ENCODE data around the gene CLCNKB.

Gene CLCNKB

DNA sequence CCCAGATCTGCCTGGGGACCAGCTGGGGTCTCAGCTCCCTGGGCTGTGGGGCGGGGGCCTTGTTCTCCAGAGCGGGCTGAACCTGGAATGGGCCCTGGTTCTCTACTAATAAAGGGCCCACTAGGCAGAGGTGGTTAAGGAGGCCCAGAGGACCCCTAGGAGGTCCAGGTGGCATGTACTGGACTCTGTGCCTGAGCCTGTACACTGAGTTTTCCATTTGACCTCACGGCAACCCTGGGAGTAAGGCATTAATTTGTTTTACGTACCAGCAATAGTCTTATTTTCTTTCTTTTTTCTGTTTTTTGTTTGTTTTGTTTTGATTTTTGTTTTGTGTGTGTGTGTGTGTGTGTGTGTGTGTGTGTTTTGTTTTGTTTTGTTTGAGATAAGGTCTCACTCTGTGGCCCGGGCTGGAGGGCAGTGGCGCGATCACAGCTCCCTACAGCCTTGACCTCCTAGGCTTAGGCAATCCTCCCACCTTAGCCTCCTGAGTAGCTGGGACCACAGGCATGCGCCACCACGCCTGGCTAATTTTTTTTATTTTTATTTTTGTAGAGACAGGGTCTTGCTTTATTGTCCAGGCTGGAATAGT is 49.4 kb downstream of the CLCNKB start:
- Histone ChIP-seq H4K20me1 (ENCODE audit: insufficient read depth) (no peaks in the 10 kb centered on the region), H3K27me3 (ENCODE audit: insufficient read depth, low read depth) (peaks cover 8% of the 10 kb centered on the region; the same call in 1 of the 2 replicates), H3K4me1 (ENCODE audit: low read depth, poor library complexity, severe bottlenecking) (no peaks in the 10 kb centered on the region), H3K27ac (no peak overlapping the region), H3K4me2 (no peak overlapping the region), H2AFZ (ENCODE audit: low read depth) (no peak overlapping the region), H3K79me2 (ENCODE audit: insufficient read depth, low read depth) (no peaks in the 10 kb centered on the region), H3K4me3 (IDR thresholded peaks at IDR 0.05; ENCODE audit: insufficient read depth, low read depth, low read length) (no peak overlapping the region), H3K36me3 (ENCODE audit: insufficient read depth) (no peaks in the 10 kb centered on the region), H3K9ac (no peak overlapping the region)
- TF ChIP-seq, protein P1, sequence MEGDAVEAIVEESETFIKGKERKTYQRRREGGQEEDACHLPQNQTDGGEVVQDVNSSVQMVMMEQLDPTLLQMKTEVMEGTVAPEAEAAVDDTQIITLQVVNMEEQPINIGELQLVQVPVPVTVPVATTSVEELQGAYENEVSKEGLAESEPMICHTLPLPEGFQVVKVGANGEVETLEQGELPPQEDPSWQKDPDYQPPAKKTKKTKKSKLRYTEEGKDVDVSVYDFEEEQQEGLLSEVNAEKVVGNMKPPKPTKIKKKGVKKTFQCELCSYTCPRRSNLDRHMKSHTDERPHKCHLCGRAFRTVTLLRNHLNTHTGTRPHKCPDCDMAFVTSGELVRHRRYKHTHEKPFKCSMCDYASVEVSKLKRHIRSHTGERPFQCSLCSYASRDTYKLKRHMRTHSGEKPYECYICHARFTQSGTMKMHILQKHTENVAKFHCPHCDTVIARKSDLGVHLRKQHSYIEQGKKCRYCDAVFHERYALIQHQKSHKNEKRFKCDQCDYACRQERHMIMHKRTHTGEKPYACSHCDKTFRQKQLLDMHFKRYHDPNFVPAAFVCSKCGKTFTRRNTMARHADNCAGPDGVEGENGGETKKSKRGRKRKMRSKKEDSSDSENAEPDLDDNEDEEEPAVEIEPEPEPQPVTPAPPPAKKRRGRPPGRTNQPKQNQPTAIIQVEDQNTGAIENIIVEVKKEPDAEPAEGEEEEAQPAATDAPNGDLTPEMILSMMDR (conservative IDR thresholded peaks at IDR 0.05; ENCODE audit: low read depth, low read length), result no peak

DNA sequence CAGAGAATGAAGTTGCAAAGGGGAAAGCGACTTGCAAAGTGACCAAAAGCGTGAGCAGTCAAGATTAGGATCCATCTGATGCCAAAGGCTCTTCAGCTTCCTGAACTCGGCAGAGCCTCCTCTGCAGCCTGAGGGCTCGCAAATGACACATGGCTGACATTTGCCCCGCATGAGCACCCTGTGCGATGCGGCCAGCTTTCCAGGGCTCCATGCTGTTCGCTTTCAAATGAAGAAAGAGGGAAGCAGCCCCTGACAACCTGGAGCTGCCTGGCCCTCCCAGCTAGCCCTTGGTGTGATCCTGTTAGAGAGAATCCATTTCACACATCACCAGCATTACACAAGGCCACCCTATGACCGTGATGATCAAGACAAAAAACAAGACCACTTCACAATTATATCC is 50.0 kb downstream of the CLCNKB start:
- TF ChIP-seq, protein P1 (conservative IDR thresholded peaks at IDR 0.05; ENCODE audit: low read depth, low read length), result no peak
- no peak overlapping the region for H3K4me3 ChIP-seq (IDR thresholded peaks at IDR 0.05; ENCODE audit: insufficient read depth, low read depth, low read length)
- peaks cover 8% of the 10 kb centered on the region; the same call in 1 of the 2 replicates for H3K27me3 ChIP-seq (ENCODE audit: insufficient read depth, low read depth)
- no peak overlapping the region for H3K9ac ChIP-seq
- H3K4me2 ChIP-seq, result no peak overlapping the region
- H2AFZ ChIP-seq (ENCODE audit: low read depth), result no peak overlapping the region
- no peak overlapping the region for H3K27ac ChIP-seq
- H3K4me1 ChIP-seq (ENCODE audit: low read depth, poor library complexity, severe bottlenecking), result no peaks in the 10 kb centered on the region
- H3K79me2 ChIP-seq (ENCODE audit: insufficient read depth, low read depth), result no peaks in the 10 kb centered on the region
- no peaks in the 10 kb centered on the region for H3K36me3 ChIP-seq (ENCODE audit: insufficient read depth)
- no peaks in the 10 kb centered on the region for H4K20me1 ChIP-seq (ENCODE audit: insufficient read depth)

DNA sequence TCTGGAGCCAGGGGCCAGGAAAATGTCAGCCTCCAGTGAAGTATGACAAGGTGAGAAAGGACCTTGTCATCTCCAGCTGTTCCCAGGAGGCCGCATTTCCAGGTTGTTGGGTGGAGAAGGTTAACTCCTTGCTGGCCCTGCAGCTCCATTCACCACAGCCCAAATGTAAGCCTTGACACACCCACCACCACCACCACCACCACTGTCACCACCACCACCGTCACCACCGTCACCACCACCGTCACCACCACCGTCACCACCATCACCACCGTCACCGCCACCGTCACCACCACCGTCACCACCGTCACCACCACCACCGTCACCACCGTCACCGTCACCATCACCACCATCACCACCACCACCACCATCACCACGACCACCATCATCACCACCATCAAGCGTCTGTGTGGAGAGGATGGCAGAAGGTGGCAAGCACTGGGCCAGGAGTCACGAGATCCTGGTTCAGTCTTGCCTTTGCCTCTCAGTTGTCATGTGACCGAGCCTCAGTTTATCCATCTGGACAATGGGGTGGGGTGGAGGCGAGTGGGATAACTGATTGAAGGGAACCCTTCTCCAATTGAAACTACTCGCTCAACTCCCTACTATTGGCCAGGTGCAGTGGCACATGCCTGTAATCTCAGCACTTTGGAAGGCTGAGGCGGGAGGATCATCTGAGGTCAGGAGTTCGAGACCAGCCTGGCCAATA is 51.0 kb downstream of the CLCNKB start:
- Histone ChIP-seq H2AFZ (ENCODE audit: low read depth) (no peak overlapping the region), H3K9ac (no peak overlapping the region), H3K27me3 (ENCODE audit: insufficient read depth, low read depth) (peaks cover 5% of the 10 kb centered on the region; the same call in 1 of the 2 replicates), H3K4me1 (ENCODE audit: low read depth, poor library complexity, severe bottlenecking) (no peaks in the 10 kb centered on the region), H4K20me1 (ENCODE audit: insufficient read depth) (no peaks in the 10 kb centered on the region), H3K4me3 (IDR thresholded peaks at IDR 0.05; ENCODE audit: insufficient read depth, low read depth, low read length) (no peak overlapping the region), H3K36me3 (ENCODE audit: insufficient read depth) (no peaks in the 10 kb centered on the region), H3K27ac (no peak overlapping the region), H3K4me2 (no peak overlapping the region), H3K79me2 (ENCODE audit: insufficient read depth, low read depth) (no peaks in the 10 kb centered on the region)
- TF ChIP-seq, protein P1 (conservative IDR thresholded peaks at IDR 0.05; ENCODE audit: low read depth, low read length), result no peak

DNA sequence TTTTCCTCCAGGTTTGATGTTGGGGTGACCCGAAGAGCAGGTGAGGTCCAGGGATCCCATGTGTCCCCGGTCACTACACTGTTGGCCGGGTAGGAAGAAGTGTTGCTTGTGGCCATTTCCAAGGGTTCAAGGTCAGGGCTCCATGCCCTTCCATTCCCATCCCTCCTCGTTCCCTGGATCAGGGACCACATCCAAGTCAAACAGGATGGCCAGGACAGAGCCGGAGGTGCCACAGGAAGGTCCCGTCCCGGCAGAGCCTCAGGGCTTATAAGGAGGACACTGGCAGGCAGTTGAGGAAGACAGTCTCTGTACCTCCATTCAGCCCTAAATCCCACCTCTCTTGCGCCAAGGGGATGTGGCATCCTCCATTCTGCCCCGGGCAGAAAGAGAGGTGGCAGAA is 51.9 kb downstream of the CLCNKB start:
- H3K4me2 ChIP-seq, result no peak overlapping the region
- no peak overlapping the region for H3K4me3 ChIP-seq (IDR thresholded peaks at IDR 0.05; ENCODE audit: insufficient read depth, low read depth, low read length)
- H2AFZ ChIP-seq (ENCODE audit: low read depth), result no peak overlapping the region
- no peaks in the 10 kb centered on the region for H3K4me1 ChIP-seq (ENCODE audit: low read depth, poor library complexity, severe bottlenecking)
- no peak overlapping the region for H3K9ac ChIP-seq
- no peaks in the 10 kb centered on the region for H4K20me1 ChIP-seq (ENCODE audit: insufficient read depth)
- peaks cover 3% of the 10 kb centered on the region; the same call in 1 of the 2 replicates for H3K27me3 ChIP-seq (ENCODE audit: insufficient read depth, low read depth)
- no peaks in the 10 kb centered on the region for H3K79me2 ChIP-seq (ENCODE audit: insufficient read depth, low read depth)
- H3K36me3 ChIP-seq (ENCODE audit: insufficient read depth), result no peaks in the 10 kb centered on the region
- H3K27ac ChIP-seq, result no peak overlapping the region
- TF ChIP-seq, protein P1 (conservative IDR thresholded peaks at IDR 0.05; ENCODE audit: low read depth, low read length), result no peak

Data from KMS-11 (cell line).